KMS-11 (cell line): ENCODE data around the gene LEFTY2.
A peak's percentile ranks its signal among the peaks of the same experiment; 100 is the strongest.

Experiments used
- H2AFZ ChIP-seq: fragments of 200-600 bp; sonication (generic); 2 replicates; pipeline ENCODE4 v1.6.1; 2016; ENCODE audit warnings: antibody characterized with exemption, mixed run types, low read depth
- H3K27ac ChIP-seq: fragments of 200-600 bp; sonication (generic); 2 replicates; pipeline ENCODE4 v1.6.1; 2016; ENCODE audit warnings: mild to moderate bottlenecking, mixed run types
- H3K27me3 ChIP-seq: fragments of 200-600 bp; sonication (generic); 2 replicates; pipeline ENCODE4 v1.6.1; 2017; ENCODE audit warnings: mild to moderate bottlenecking, low read depth, mixed run types, moderate library complexity; ENCODE audit not compliant: insufficient read depth
- H3K36me3 ChIP-seq: fragments of 200-600 bp; sonication (generic); 2 replicates; pipeline ENCODE4 v1.6.1; 2017; ENCODE audit warnings: mild to moderate bottlenecking, mixed run types; ENCODE audit not compliant: insufficient read depth
- H3K4me1 ChIP-seq: fragments of 200-600 bp; sonication (generic); 2 replicates; pipeline ENCODE4 v1.6.1; 2016; ENCODE audit warnings: mild to moderate bottlenecking, low read depth, mixed run types; ENCODE audit not compliant: poor library complexity, severe bottlenecking
- H3K4me2 ChIP-seq: fragments of 200-600 bp; sonication (generic); 2 replicates; pipeline ENCODE4 v1.7.0; 2016; ENCODE audit warnings: mild to moderate bottlenecking, mixed run types
- H3K4me3 ChIP-seq: fragments of 200-600 bp; sonication (generic); IDR thresholded peaks from 2 replicates; pipeline ENCODE4 v1.6.1; 2017; ENCODE audit warnings: low read depth, low read length, mixed read lengths; ENCODE audit not compliant: insufficient read depth
- H3K79me2 ChIP-seq: fragments of 200-600 bp; sonication (generic); 2 replicates; pipeline ENCODE4 v1.6.1; 2016; ENCODE audit warnings: low read depth, mixed run types; ENCODE audit not compliant: insufficient read depth
- H3K9ac ChIP-seq: fragments of 200-600 bp; sonication (generic); 2 replicates; pipeline ENCODE4 v1.6.1; 2016; ENCODE audit warnings: mild to moderate bottlenecking, mixed run types
- H4K20me1 ChIP-seq: fragments of 200-600 bp; sonication (generic); 2 replicates; pipeline ENCODE4 v1.6.1; 2016; ENCODE audit warnings: mild to moderate bottlenecking, mixed run types; ENCODE audit not compliant: insufficient read depth
- CTCF ChIP-seq: fragments of 200-600 bp; sonication (generic); conservative IDR thresholded peaks from 2 replicates; pipeline ENCODE4 v1.6.1; 2017; ENCODE audit warnings: low read depth, mild to moderate bottlenecking, antibody characterized with exemption, low read length, moderate library complexity, mixed read lengths

Gene LEFTY2

GRCh38 chr1:225923692-225924555 lies 17.1 kb downstream of the LEFTY2 start, which contains the start of gene PYCR2:
TSS of gene PYCR2 (minus strand) at chr1:225924250. CDS start at chr1:225924110, 140 bp downstream.
- TF ChIP-seq CTCF = no peak
- H2AFZ ChIP-seq = peak within 1 kb of the TSS; percentile 95
- H3K4me2 ChIP-seq = peak within 1 kb of the TSS; percentile 85
- peak within 1 kb of the TSS; percentile 76 for H3K27ac ChIP-seq
- no peaks in the 10 kb centered on the region for H3K27me3 ChIP-seq
- H3K4me1 ChIP-seq = peaks cover 45% of the 10 kb centered on the region
- no peaks in the 10 kb centered on the region for H3K36me3 ChIP-seq
- peaks cover 22% of the 10 kb centered on the region for H3K79me2 ChIP-seq
- peak within 1 kb of the TSS; percentile 94 for H3K9ac ChIP-seq
- peak within 1 kb of the TSS; percentile 87 for H3K4me3 ChIP-seq
- no peaks in the 10 kb centered on the region for H4K20me1 ChIP-seq

GRCh38 chr1:225923381-225923691 lies 17.7 kb downstream of the LEFTY2 start:
- H3K36me3 ChIP-seq = no peaks in the 10 kb centered on the region
- H3K27me3 ChIP-seq = no peaks in the 10 kb centered on the region
- peaks cover 47% of the 10 kb centered on the region for H3K4me1 ChIP-seq
- H3K79me2 ChIP-seq = peaks cover 22% of the 10 kb centered on the region
- H4K20me1 ChIP-seq = no peaks in the 10 kb centered on the region
- peak overlapping the region; percentile 87 for H3K4me3 ChIP-seq
- peak overlapping the region; percentile 94 for H3K9ac ChIP-seq
- H2AFZ ChIP-seq = peak overlapping the region; percentile 95; the same call in 1 of the 2 replicates
- TF ChIP-seq CTCF = no peak
- peak overlapping the region; percentile 85 for H3K4me2 ChIP-seq
- H3K27ac ChIP-seq = peak overlapping the region; percentile 76

- no peaks in the 10 kb centered on the region for H3K36me3 ChIP-seq
- H3K4me1 ChIP-seq = peaks cover 49% of the 10 kb centered on the region
- no peak overlapping the region for H2AFZ ChIP-seq
- H3K4me2 ChIP-seq = peak overlapping the region; percentile 85; the same call in 1 of the 2 replicates
- peaks cover 22% of the 10 kb centered on the region for H3K79me2 ChIP-seq
- no peaks in the 10 kb centered on the region for H4K20me1 ChIP-seq
- H3K27me3 ChIP-seq = no peaks in the 10 kb centered on the region
- no peak for TF ChIP-seq CTCF
- H3K9ac ChIP-seq = no peak overlapping the region
- H3K27ac ChIP-seq = no peak overlapping the region
- no peak overlapping the region for H3K4me3 ChIP-seq
These were observed 19.0 kb downstream of the LEFTY2 start for GRCh38 chr1:225921734-225922709.

- Histone ChIP-seq H3K36me3 (no peaks in the 10 kb centered on the region), H4K20me1 (no peaks in the 10 kb centered on the region), H3K4me3 (no peak overlapping the region), H3K27me3 (no peaks in the 10 kb centered on the region), H2AFZ (no peak overlapping the region), H3K4me1 (peaks cover 47% of the 10 kb centered on the region), H3K79me2 (peaks cover 22% of the 10 kb centered on the region), H3K9ac (no peak overlapping the region), H3K27ac (no peak overlapping the region; the same call in 1 of the 2 replicates), H3K4me2 (peak overlapping the region; percentile 13; the same call in 1 of the 2 replicates)
- no peak for TF ChIP-seq CTCF
These were observed 21.1 kb downstream of the LEFTY2 start for GRCh38 chr1:225919906-225920305.
